B cell (primary cell): ENCODE results near the gene PRDM2.

Experiments
- EZH2 ChIP-seq: IDR thresholded peaks from 2 replicates; pipeline ENCODE4 v1.6.1; 2012; ENCODE audit warnings: borderline replicate concordance, low read depth, mild to moderate bottlenecking, moderate library complexity, low read length; ENCODE audit not compliant: insufficient read depth, poor library complexity, severe bottlenecking
- TF ChIP-seq, protein P1 (sequence below): fragments of 200-600 bp; IDR thresholded peaks from one replicate; pipeline ENCODE4 v1.8.0; 2022; ENCODE audit warnings: antibody characterized with exemption, mild to moderate bottlenecking

DNA sequence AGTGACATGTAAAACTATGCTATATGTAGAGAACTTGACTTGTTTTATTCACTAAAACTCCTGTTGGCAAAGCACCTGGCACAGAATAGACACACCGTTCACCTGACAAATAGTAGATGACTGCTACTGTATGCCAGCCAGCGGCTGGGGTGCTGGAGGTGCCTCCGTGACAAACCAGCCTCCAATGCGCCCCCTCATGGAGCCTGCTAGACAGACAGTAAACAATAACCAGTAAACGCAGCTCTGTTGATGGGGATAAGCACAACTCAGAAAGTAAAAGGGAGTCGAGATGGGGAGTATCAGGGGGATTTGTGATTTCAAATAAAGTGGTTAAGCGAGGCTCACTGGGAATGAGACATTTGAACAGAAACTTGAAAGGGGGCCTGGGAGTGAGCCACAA is 107.2 kb downstream of the PRDM2 start:
- TF ChIP-seq EZH2, result no peak
- TF ChIP-seq, protein P1, sequence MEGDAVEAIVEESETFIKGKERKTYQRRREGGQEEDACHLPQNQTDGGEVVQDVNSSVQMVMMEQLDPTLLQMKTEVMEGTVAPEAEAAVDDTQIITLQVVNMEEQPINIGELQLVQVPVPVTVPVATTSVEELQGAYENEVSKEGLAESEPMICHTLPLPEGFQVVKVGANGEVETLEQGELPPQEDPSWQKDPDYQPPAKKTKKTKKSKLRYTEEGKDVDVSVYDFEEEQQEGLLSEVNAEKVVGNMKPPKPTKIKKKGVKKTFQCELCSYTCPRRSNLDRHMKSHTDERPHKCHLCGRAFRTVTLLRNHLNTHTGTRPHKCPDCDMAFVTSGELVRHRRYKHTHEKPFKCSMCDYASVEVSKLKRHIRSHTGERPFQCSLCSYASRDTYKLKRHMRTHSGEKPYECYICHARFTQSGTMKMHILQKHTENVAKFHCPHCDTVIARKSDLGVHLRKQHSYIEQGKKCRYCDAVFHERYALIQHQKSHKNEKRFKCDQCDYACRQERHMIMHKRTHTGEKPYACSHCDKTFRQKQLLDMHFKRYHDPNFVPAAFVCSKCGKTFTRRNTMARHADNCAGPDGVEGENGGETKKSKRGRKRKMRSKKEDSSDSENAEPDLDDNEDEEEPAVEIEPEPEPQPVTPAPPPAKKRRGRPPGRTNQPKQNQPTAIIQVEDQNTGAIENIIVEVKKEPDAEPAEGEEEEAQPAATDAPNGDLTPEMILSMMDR, result peak; percentile 29
